ENCODE measurements around the gene PROKR1. TPM values are rescaled to one million over a fixed set of nuclear protein-coding genes. Genes with fewer than 3 reads are reported as not detected.

PROKR1 gene
- total RNA-seq, 1 experiment from 2014 or later: 4.4 TPM

DNA sequence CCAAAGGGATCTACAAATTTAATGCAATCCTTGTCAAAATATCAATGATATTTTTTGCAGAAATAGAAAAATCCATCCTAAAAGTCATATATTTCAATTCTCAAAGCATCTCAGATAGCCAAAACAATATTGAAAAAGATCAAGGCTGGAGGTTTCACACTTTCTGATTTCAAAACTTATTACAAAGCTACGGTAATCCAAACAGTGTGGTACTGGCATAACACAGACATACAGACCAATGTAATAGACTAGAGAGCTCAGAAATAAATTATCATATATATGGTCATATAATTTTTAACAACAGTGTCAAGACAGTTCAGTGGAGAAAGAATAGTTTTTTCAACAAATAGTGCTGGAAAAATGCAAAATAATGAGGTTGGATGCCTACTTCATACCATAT is 40.3 kb upstream of the PROKR1 start (continued):
- TF ChIP-seq E2F5 (CRISPR knock-in tag; IDR thresholded peaks at IDR 0.05) (no peak), ZNF423 (CRISPR knock-in tag; IDR thresholded peaks at IDR 0.05) (no peak)

DNA sequence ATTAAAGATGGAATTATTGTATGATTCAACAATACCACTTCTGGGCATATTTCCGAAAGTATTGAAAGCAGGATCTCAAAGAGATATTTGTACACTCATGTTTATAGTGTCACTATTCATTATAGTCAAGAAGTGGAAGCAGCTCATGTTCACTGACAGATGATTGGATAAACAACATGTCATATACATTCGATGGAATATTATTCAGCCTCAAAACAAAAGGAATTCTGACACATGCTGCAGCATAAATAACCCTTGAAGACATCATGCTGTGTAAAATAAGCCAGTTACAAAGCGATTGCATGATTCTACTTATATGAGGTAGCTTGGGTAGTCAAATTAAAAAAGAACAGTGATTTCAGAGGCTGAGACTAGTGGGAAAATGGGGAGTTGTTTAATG is 39.3 kb upstream of the PROKR1 start:
- Mint-ChIP-seq H3K9me3 (peaks cover 50% of the 10 kb centered on the region), H3K4me3 (no peak overlapping the region), H3K4me1 (no peaks in the 10 kb centered on the region), H3K27ac (no peak overlapping the region), H3K27me3 (ENCODE audit: low read depth) (no peaks in the 10 kb centered on the region), H3K36me3 (peaks cover 20% of the 10 kb centered on the region)
- ATAC-seq (no peak), DNase-seq (ENCODE audit: low spot score) (no peak)
- POLR2A ChIA-PET: no interaction called here
- CTCF ChIA-PET: interaction anchor here (0.6 to 1.5 kb wide), 2 partner anchors 9 to 49 kb away, joined by 3 to 4 read pairs; no protein-coding TSS in a partner anchor
- TF ChIP-seq NR3C1 (CRISPR knock-in tag; conservative IDR thresholded peaks at IDR 0.05; ENCODE audit: low read depth): no peak
- no peak for TF ChIP-seq TCF7 (CRISPR knock-in tag; IDR thresholded peaks at IDR 0.05; ENCODE audit: low read depth)
- no peak for TF ChIP-seq TEAD4 (CRISPR knock-in tag; IDR thresholded peaks at IDR 0.05)
- TF ChIP-seq OVOL2 (CRISPR knock-in tag; IDR thresholded peaks at IDR 0.05; ENCODE audit: borderline replicate concordance): no peak
- TF ChIP-seq KAT7 (CRISPR knock-in tag; IDR thresholded peaks at IDR 0.05; ENCODE audit: borderline replicate concordance): no peak

GRCh38 chr2:68605939-68606338 is 37.4 kb upstream of the PROKR1 start:
- no peaks in the 10 kb centered on the region for H3K27me3 Mint-ChIP-seq (ENCODE audit: low read depth)
- peaks cover 50% of the 10 kb centered on the region for H3K9me3 Mint-ChIP-seq
- peaks cover 6% of the 10 kb centered on the region for H3K4me1 Mint-ChIP-seq
- no peak overlapping the region for H3K4me3 Mint-ChIP-seq
- ChIA-PET CTCF (interaction anchor here (2.6 kb wide), 1 partner anchor 11 kb away, joined by 9 read pairs; no protein-coding TSS in a partner anchor), POLR2A (no interaction called here)
- H3K36me3 Mint-ChIP-seq: peaks cover 28% of the 10 kb centered on the region
- no peak overlapping the region for H3K27ac Mint-ChIP-seq
- TF ChIP-seq GTF2I (CRISPR knock-in tag; conservative IDR thresholded peaks at IDR 0.05) (no peak), SMAD3 (CRISPR knock-in tag; IDR thresholded peaks at IDR 0.05; ENCODE audit: borderline replicate concordance) (no peak), JUN (CRISPR knock-in tag; IDR thresholded peaks at IDR 0.05) (no peak), SMAD4 (CRISPR knock-in tag; IDR thresholded peaks at IDR 0.05) (no peak)
- DNase-seq (ENCODE audit: low spot score) (no peak), ATAC-seq (no peak)

DNA sequence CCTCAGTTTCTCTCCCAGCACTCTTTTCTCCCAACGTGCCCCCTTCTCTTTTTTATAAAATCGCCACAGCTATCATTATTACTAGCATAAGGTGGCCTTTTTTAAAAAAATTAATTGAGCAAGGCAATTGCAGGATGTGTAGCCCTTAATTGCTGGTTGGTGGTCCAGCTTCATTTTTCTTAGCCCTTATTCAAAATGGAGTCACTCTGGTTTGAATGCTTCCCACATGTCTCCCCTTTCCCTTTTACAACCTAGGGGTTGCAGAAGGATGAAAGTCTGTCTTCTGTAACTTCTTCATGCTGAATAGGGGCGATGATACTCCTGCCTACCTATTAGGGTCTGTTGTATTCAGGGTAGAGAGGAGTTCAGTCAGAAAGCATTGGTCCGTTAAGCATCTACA is 36.6 kb upstream of the PROKR1 start:
- no peaks in the 10 kb centered on the region for H3K27me3 Mint-ChIP-seq (ENCODE audit: low read depth)
- ATAC-seq: no peak
- TF ChIP-seq TEAD1 (CRISPR knock-in tag; IDR thresholded peaks at IDR 0.05) (no peak), RELA (CRISPR knock-in tag; IDR thresholded peaks at IDR 0.05; ENCODE audit: borderline replicate concordance) (no peak), PRRX2 (CRISPR knock-in tag; IDR thresholded peaks at IDR 0.05) (no peak), E2F5 (CRISPR knock-in tag; IDR thresholded peaks at IDR 0.05) (no peak), ATF6 (CRISPR knock-in tag; IDR thresholded peaks at IDR 0.05) (no peak), ZNF219 (CRISPR knock-in tag; IDR thresholded peaks at IDR 0.05; ENCODE audit: borderline replicate concordance) (no peak), SOX15 (CRISPR knock-in tag; IDR thresholded peaks at IDR 0.05) (no peak), SMAD3 (CRISPR knock-in tag; IDR thresholded peaks at IDR 0.05; ENCODE audit: borderline replicate concordance) (no peak), ZNF317 (CRISPR knock-in tag; IDR thresholded peaks at IDR 0.05; ENCODE audit: borderline replicate concordance, low read depth) (no peak), ETV6 (CRISPR knock-in tag; IDR thresholded peaks at IDR 0.05) (no peak), CREB1 (CRISPR knock-in tag; IDR thresholded peaks at IDR 0.05) (no peak), ZNF396 (CRISPR knock-in tag; IDR thresholded peaks at IDR 0.05; ENCODE audit: borderline replicate concordance) (no peak)
- TF ChIP-seq, protein P1, sequence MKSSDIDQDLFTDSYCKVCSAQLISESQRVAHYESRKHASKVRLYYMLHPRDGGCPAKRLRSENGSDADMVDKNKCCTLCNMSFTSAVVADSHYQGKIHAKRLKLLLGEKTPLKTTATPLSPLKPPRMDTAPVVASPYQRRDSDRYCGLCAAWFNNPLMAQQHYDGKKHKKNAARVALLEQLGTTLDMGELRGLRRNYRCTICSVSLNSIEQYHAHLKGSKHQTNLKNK (CRISPR knock-in tag; IDR thresholded peaks at IDR 0.05): no peak
- TF ChIP-seq, protein P2, sequence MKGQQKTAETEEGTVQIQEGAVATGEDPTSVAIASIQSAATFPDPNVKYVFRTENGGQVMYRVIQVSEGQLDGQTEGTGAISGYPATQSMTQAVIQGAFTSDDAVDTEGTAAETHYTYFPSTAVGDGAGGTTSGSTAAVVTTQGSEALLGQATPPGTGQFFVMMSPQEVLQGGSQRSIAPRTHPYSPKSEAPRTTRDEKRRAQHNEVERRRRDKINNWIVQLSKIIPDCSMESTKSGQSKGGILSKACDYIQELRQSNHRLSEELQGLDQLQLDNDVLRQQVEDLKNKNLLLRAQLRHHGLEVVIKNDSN (CRISPR knock-in tag; IDR thresholded peaks at IDR 0.05): no peak
- TF ChIP-seq, protein P3, sequence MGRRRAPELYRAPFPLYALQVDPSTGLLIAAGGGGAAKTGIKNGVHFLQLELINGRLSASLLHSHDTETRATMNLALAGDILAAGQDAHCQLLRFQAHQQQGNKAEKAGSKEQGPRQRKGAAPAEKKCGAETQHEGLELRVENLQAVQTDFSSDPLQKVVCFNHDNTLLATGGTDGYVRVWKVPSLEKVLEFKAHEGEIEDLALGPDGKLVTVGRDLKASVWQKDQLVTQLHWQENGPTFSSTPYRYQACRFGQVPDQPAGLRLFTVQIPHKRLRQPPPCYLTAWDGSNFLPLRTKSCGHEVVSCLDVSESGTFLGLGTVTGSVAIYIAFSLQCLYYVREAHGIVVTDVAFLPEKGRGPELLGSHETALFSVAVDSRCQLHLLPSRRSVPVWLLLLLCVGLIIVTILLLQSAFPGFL (CRISPR knock-in tag; IDR thresholded peaks at IDR 0.05; ENCODE audit: borderline replicate concordance): no peak
- H3K9me3 Mint-ChIP-seq: peaks cover 50% of the 10 kb centered on the region
- no peak overlapping the region for H3K27ac Mint-ChIP-seq
- POLR2A ChIA-PET: no interaction called here
- H3K4me1 Mint-ChIP-seq: peaks cover 7% of the 10 kb centered on the region
- CTCF ChIA-PET: interaction anchor here (2.6 kb wide), 1 partner anchor 11 kb away, joined by 9 read pairs; no protein-coding TSS in a partner anchor
- no peak for DNase-seq (ENCODE audit: low spot score)
- H3K36me3 Mint-ChIP-seq: peaks cover 30% of the 10 kb centered on the region
- no peak overlapping the region for H3K4me3 Mint-ChIP-seq

Data from WTC11 (cell line).